ENCODE data around the gene KHDC4.

Gene KHDC4

GRCh38 chr1:155873860-155874259, 60.4 kb downstream of the KHDC4 start:
- Histone ChIP-seq H3K4me1 (ENCODE audit: control insufficient read depth in 1 of 2, insufficient read depth in 2 of 2, low read length in 2 of 2) (no peaks in the 10 kb centered on the region), H3K36me3 (ENCODE audit: control insufficient read depth in 1 of 2, insufficient read depth in 2 of 2, low read length in 2 of 2) (no peaks in the 10 kb centered on the region)

GRCh38 chr1:155872527-155872926, 61.7 kb downstream of the KHDC4 start:
- no peaks in the 10 kb centered on the region for H3K4me1 ChIP-seq (ENCODE audit: control insufficient read depth in 1 of 2, insufficient read depth in 2 of 2, low read length in 2 of 2)
- H3K9ac ChIP-seq (ENCODE audit: low read depth in 1 of 2, low read length in 2 of 2), result no peak overlapping the region
- H3K27ac ChIP-seq (ENCODE audit: low read depth, low read length), result no peak overlapping the region
- H3K27me3 ChIP-seq (ENCODE audit: control insufficient read depth in 1 of 2, insufficient read depth in 2 of 2, low read length in 2 of 2), result no peaks in the 10 kb centered on the region
- H3K4me3 ChIP-seq (ENCODE audit: low read depth in 1 of 2, low read length in 2 of 2), result no peak overlapping the region
- no peaks in the 10 kb centered on the region for H3K9me3 ChIP-seq (ENCODE audit: control insufficient read depth in 1 of 2, low read length in 2 of 2)
- H3K36me3 ChIP-seq (ENCODE audit: control insufficient read depth in 1 of 2, insufficient read depth in 2 of 2, low read length in 2 of 2), result no peaks in the 10 kb centered on the region

More at GRCh38 chr1:155873860-155874259, 60.4 kb downstream of the KHDC4 start:
- no peak overlapping the region for H3K27ac ChIP-seq (ENCODE audit: low read depth, low read length)
- no peaks in the 10 kb centered on the region for H3K9me3 ChIP-seq (ENCODE audit: control insufficient read depth in 1 of 2, low read length in 2 of 2)
- H3K27me3 ChIP-seq (ENCODE audit: control insufficient read depth in 1 of 2, insufficient read depth in 2 of 2, low read length in 2 of 2), result no peaks in the 10 kb centered on the region
- no peak overlapping the region for H3K4me3 ChIP-seq (ENCODE audit: low read depth in 1 of 2, low read length in 2 of 2)
- no peak overlapping the region for H3K9ac ChIP-seq (ENCODE audit: low read depth in 1 of 2, low read length in 2 of 2)

GRCh38 chr1:155871390-155871789, 62.8 kb downstream of the KHDC4 start:
- Histone ChIP-seq H3K36me3 (ENCODE audit: control insufficient read depth in 1 of 2, insufficient read depth in 2 of 2, low read length in 2 of 2) (no peaks in the 10 kb centered on the region), H3K9ac (ENCODE audit: low read depth in 1 of 2, low read length in 2 of 2) (no peak overlapping the region), H3K27ac (ENCODE audit: low read depth, low read length) (no peak overlapping the region), H3K4me3 (ENCODE audit: low read depth in 1 of 2, low read length in 2 of 2) (no peak overlapping the region), H3K4me1 (ENCODE audit: control insufficient read depth in 1 of 2, insufficient read depth in 2 of 2, low read length in 2 of 2) (no peaks in the 10 kb centered on the region), H3K9me3 (ENCODE audit: control insufficient read depth in 1 of 2, low read length in 2 of 2) (no peaks in the 10 kb centered on the region), H3K27me3 (ENCODE audit: control insufficient read depth in 1 of 2, insufficient read depth in 2 of 2, low read length in 2 of 2) (no peaks in the 10 kb centered on the region)

- no peak overlapping the region for H3K27ac ChIP-seq (ENCODE audit: low read depth, low read length)
- no peak overlapping the region for H3K9ac ChIP-seq (ENCODE audit: low read depth in 1 of 2, low read length in 2 of 2)
- H3K27me3 ChIP-seq (ENCODE audit: control insufficient read depth in 1 of 2, insufficient read depth in 2 of 2, low read length in 2 of 2), result no peaks in the 10 kb centered on the region
- no peaks in the 10 kb centered on the region for H3K9me3 ChIP-seq (ENCODE audit: control insufficient read depth in 1 of 2, low read length in 2 of 2)
- no peaks in the 10 kb centered on the region for H3K4me1 ChIP-seq (ENCODE audit: control insufficient read depth in 1 of 2, insufficient read depth in 2 of 2, low read length in 2 of 2)
- H3K36me3 ChIP-seq (ENCODE audit: control insufficient read depth in 1 of 2, insufficient read depth in 2 of 2, low read length in 2 of 2), result no peaks in the 10 kb centered on the region
- no peak overlapping the region for H3K4me3 ChIP-seq (ENCODE audit: low read depth in 1 of 2, low read length in 2 of 2)
Measured at GRCh38 chr1:155867766-155868165, 66.4 kb downstream of the KHDC4 start.

GRCh38 chr1:155864393-155864792, 69.8 kb downstream of the KHDC4 start:
- H3K4me3 ChIP-seq (ENCODE audit: low read depth in 1 of 2, low read length in 2 of 2), result no peak overlapping the region
- no peak overlapping the region for H3K27ac ChIP-seq (ENCODE audit: low read depth, low read length)
- no peaks in the 10 kb centered on the region for H3K36me3 ChIP-seq (ENCODE audit: control insufficient read depth in 1 of 2, insufficient read depth in 2 of 2, low read length in 2 of 2)
- H3K9ac ChIP-seq (ENCODE audit: low read depth in 1 of 2, low read length in 2 of 2), result no peak overlapping the region
- H3K4me1 ChIP-seq (ENCODE audit: control insufficient read depth in 1 of 2, insufficient read depth in 2 of 2, low read length in 2 of 2), result peaks cover 0 to 7% of the 10 kb centered on the region in 2 donors
- H3K27me3 ChIP-seq (ENCODE audit: control insufficient read depth in 1 of 2, insufficient read depth in 2 of 2, low read length in 2 of 2), result peaks cover 3 to 13% of the 10 kb centered on the region in 2 donors
- no peaks in the 10 kb centered on the region for H3K9me3 ChIP-seq (ENCODE audit: control insufficient read depth in 1 of 2, low read length in 2 of 2)

All from duodenal mucosa (tissue), 2 donors.